Measurements from ENCODE around the gene RANBP3.

Gene RANBP3

DNA sequence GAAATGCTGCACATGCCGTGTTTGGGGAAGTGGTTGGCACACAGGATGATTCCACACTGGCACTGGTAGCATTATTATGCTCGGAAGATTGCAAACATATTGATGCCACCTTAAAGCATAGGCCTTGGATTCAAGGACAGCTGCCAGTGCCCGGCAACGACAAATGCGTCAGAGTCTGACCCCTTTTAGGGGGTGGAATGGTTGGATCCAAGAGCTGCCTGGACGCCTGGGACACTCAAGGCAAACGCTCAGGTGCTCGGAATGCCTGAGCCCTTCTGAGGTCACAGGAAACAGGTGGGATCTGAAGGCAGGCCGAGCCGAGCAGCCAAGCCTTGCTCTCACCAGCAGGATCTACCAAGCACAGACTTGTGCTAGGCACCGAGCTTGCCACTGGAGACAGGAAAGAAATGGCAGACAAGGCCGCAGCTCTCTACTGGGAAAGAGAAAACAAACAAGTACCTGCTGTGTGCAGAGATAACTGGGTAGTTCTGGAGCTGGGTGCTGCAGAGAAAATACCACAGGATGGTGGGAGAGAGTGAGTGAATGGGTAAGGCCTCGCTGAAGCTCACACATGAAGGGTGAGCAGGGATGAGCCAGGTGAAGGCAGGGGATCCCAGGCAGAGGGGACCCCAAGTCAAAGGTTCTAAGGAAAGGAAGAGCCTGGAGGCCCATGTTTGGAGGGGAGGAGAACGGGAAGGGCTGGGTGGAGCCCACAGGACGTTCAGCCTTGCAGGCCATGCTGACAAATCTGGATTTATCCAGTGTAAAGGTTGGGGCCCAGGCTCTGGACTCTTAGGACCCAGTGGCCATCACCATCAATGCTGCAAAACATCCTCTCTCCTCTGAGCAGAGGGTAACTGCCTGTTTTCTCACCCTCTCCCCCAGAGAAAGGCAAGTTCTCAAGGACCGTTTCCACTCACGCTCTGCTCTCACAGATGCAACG lies 9.2 kb downstream of the RANBP3 start:
- H3K27ac ChIP-seq: peak overlapping the region; percentile 35
- TF ChIP-seq, protein P1, sequence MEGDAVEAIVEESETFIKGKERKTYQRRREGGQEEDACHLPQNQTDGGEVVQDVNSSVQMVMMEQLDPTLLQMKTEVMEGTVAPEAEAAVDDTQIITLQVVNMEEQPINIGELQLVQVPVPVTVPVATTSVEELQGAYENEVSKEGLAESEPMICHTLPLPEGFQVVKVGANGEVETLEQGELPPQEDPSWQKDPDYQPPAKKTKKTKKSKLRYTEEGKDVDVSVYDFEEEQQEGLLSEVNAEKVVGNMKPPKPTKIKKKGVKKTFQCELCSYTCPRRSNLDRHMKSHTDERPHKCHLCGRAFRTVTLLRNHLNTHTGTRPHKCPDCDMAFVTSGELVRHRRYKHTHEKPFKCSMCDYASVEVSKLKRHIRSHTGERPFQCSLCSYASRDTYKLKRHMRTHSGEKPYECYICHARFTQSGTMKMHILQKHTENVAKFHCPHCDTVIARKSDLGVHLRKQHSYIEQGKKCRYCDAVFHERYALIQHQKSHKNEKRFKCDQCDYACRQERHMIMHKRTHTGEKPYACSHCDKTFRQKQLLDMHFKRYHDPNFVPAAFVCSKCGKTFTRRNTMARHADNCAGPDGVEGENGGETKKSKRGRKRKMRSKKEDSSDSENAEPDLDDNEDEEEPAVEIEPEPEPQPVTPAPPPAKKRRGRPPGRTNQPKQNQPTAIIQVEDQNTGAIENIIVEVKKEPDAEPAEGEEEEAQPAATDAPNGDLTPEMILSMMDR (IDR thresholded peaks at IDR 0.05): no peak
- no peak for TF ChIP-seq ZFX (IDR thresholded peaks at IDR 0.05; ENCODE audit: borderline replicate concordance)

DNA sequence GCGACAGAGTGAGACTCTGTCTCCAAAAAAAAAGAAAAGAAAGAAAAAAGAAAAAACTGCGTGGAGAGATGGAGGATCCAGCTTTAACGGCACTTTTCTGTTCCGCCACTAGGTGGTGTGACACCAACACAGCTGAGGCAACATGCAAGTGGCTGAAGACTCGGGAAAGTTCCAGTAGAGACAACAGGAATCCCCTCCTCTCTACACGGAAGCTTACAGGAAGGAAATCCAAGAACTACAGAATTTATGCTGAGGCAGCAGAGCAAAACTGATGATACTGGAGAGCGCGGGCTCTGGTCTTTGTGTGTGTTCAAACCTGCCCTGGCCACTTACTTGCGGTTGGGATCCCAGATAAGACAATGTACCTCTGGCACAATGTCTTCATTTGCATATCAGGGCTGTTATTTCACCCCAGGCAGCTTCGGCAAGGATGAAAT lies 9.9 kb downstream of the RANBP3 start:
- peak overlapping the region; percentile 35; the same call in 1 of the 2 replicates for H3K27ac ChIP-seq
- no peak for TF ChIP-seq ZFX (IDR thresholded peaks at IDR 0.05; ENCODE audit: borderline replicate concordance)
- TF ChIP-seq, protein P1 (IDR thresholded peaks at IDR 0.05): peak; percentile 96

GRCh38 chr19:5967571-5967970 lies 10.4 kb downstream of the RANBP3 start:
- no peak overlapping the region for H3K27ac ChIP-seq
- no peak for TF ChIP-seq ZFX (IDR thresholded peaks at IDR 0.05; ENCODE audit: borderline replicate concordance)
- TF ChIP-seq, protein P1 (IDR thresholded peaks at IDR 0.05): no peak

GRCh38 chr19:5966941-5967340 lies 11.0 kb downstream of the RANBP3 start:
- no peak overlapping the region for H3K27ac ChIP-seq
- no peak for TF ChIP-seq ZFX (IDR thresholded peaks at IDR 0.05; ENCODE audit: borderline replicate concordance)
- TF ChIP-seq, protein P1 (IDR thresholded peaks at IDR 0.05): no peak

DNA sequence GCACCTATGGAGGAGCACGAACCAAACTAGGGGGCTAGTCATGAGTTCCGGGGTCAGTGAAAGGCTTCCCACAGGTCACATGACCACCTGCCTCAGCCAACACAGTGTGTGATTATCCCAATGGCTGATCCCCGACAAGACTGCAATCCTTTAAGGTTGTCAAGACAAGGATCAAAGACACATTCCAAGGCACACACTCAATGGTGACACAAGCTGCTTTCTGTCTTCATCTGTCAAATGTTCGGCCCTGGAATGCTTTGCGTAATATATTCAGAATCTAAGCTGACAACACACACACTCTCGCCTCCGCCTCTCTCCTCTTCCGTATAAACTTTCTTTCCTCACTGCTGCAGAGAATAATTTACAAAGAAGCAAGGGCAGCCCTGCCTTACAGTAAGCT lies 11.7 kb downstream of the RANBP3 start:
- TF ChIP-seq, protein P1 (IDR thresholded peaks at IDR 0.05): no peak
- TF ChIP-seq ZFX (IDR thresholded peaks at IDR 0.05; ENCODE audit: borderline replicate concordance): no peak
- no peak overlapping the region for H3K27ac ChIP-seq

DNA sequence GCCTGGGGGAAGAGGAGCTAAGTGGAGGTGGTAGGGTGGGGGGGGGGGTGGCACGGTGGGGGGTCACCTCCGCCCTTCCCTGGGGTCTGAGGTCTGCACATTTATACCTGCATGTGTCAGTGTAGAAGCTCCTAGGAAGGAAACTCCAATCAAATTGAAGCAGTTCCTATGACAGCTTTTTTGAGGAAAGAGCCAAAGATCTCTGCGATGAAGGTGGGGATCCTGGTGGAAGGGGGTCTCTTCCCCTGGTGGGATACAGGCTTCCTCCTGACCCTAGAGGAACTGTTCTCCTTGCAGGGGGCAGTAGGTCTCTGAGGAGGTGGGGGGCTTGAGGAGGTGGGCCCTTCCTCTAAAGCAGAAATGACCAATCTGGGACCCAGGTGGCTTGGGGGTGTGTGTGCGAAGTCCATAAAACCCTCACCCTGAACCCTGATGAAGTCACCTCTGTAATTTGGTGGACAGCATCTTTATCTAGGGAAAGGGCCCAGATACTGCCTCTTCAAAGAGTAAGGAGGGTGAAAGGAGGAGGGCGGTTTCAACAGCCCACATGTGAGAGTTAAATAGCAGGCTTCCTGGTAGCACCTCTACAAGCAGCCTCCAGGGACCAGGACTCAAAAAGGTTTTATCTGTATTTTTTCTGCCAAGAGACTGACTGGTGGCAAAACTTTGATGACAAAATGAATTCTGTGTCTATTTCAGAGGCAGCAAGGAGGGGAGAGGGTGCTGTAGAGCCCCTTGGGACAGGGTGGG lies 12.9 kb downstream of the RANBP3 start:
- H3K27ac ChIP-seq: no peak overlapping the region
- TF ChIP-seq, protein P1 (IDR thresholded peaks at IDR 0.05): no peak
- TF ChIP-seq ZFX (IDR thresholded peaks at IDR 0.05; ENCODE audit: borderline replicate concordance): no peak
